Measurements from ENCODE around the gene GNAQ. TPM values are rescaled to one million over a fixed set of nuclear protein-coding genes. Genes with fewer than 3 reads are reported as not detected.

GNAQ gene
- total RNA-seq, 1 donor, result 53.1 TPM

GRCh38 chr9:77817590-77818311 lies 213.9 kb downstream of the GNAQ start:
- H3K4me3 ChIP-seq (ENCODE audit: low read depth, low read length), result no peak overlapping the region
- DNase-seq (ENCODE audit: low read depth), result no peak
- no peak for TF ChIP-seq CTCF (IDR thresholded peaks at IDR 0.05; ENCODE audit: insufficient read depth, low read depth, low read length)

- DNase-seq (ENCODE audit: low read depth), result no peak
- TF ChIP-seq CTCF (IDR thresholded peaks at IDR 0.05; ENCODE audit: insufficient read depth, low read depth, low read length), result no peak
Measured at GRCh38 chr9:77816641-77817341, 214.8 kb downstream of the GNAQ start.

GRCh38 chr9:77815260-77815659 lies 216.4 kb downstream of the GNAQ start:
- no peak overlapping the region for H3K4me3 ChIP-seq (ENCODE audit: low read depth, low read length)
- DNase-seq (ENCODE audit: low read depth), result no peak
- TF ChIP-seq CTCF (IDR thresholded peaks at IDR 0.05; ENCODE audit: insufficient read depth, low read depth, low read length), result no peak

More at GRCh38 chr9:77816641-77817341, 214.8 kb downstream of the GNAQ start:
- no peak overlapping the region for H3K4me3 ChIP-seq (ENCODE audit: low read depth, low read length)

GRCh38 chr9:77811832-77812231 lies 219.8 kb downstream of the GNAQ start:
- no peak for TF ChIP-seq CTCF (IDR thresholded peaks at IDR 0.05; ENCODE audit: insufficient read depth, low read depth, low read length)
- no peak for DNase-seq (ENCODE audit: low read depth)
- H3K4me3 ChIP-seq (ENCODE audit: low read depth, low read length), result no peak overlapping the region

GRCh38 chr9:77810637-77811119 lies 220.9 kb downstream of the GNAQ start:
- no peak for TF ChIP-seq CTCF (IDR thresholded peaks at IDR 0.05; ENCODE audit: insufficient read depth, low read depth, low read length)
- H3K4me3 ChIP-seq (ENCODE audit: low read depth, low read length), result no peak overlapping the region
- DNase-seq (ENCODE audit: low read depth), result no peak

GRCh38 chr9:77810047-77810446 lies 221.6 kb downstream of the GNAQ start:
- TF ChIP-seq CTCF (IDR thresholded peaks at IDR 0.05; ENCODE audit: insufficient read depth, low read depth, low read length), result no peak
- no peak overlapping the region for H3K4me3 ChIP-seq (ENCODE audit: low read depth, low read length)
- DNase-seq (ENCODE audit: low read depth), result no peak

Measured in fibroblast of villous mesenchyme (primary cell).